ENCODE data around the gene CCDC6. TPM values are rescaled to one million over a fixed set of nuclear protein-coding genes. Genes with fewer than 3 reads are reported as not detected.
A peak's percentile ranks its signal among the peaks of the same experiment; 100 is the strongest.

Gene CCDC6
- total RNA-seq, 1 experiment from 2014 or later: 58.4 TPM

- no peak overlapping the region for H2AK5ac ChIP-seq (ENCODE audit: insufficient read length, low read length)
- peak overlapping the region in 2 of 3 experiments; percentile 49 to 70; a peak in 3 of 7 replicates for H3K27ac Mint-ChIP-seq
Measured at GRCh38 chr10:59808896-59809643, 97.3 kb downstream of the CCDC6 start.

More at GRCh38 chr10:59808896-59809643, 97.3 kb downstream of the CCDC6 start:
- Histone ChIP-seq H3K27ac (ENCODE audit: insufficient read length, low read depth, low read length) (no peak overlapping the region), H4K5ac (ENCODE audit: insufficient read length, low read depth, low read length) (no peak overlapping the region), H3T11ph (ENCODE audit: low read length) (no peak overlapping the region), H4K8ac (replicated peaks; ENCODE audit: insufficient read length, low read depth, low read length) (no peak overlapping the region), H2BK12ac (ENCODE audit: insufficient read length, low read depth, low read length) (no peak overlapping the region), H3K79me2 (ENCODE audit: insufficient read depth, low read length) (0 out of 2 replicates have a peak, but pooled peaks cover 3% of the 10 kb centered on the region), H3K23me2 (ENCODE audit: insufficient read length, low read depth, low read length, poor library complexity, severe bottlenecking) (no peaks in the 10 kb centered on the region), H2BK5ac (ENCODE audit: insufficient read length, low read length) (no peak overlapping the region), H3K4me2 (ENCODE audit: insufficient read depth, insufficient read length, low read length) (no peak overlapping the region), H2BK20ac (ENCODE audit: low read depth, low read length, poor library complexity, severe bottlenecking) (no peak overlapping the region), H3K14ac (ENCODE audit: insufficient read depth, low read length) (no peak overlapping the region), H3K27me3 (ENCODE audit: insufficient read depth, low read length) (no peaks in the 10 kb centered on the region), H3K18ac (ENCODE audit: insufficient read length, low read depth, low read length) (no peak overlapping the region), H3K56ac (ENCODE audit: insufficient read length, low read depth, low read length) (no peak overlapping the region), H2BK15ac (ENCODE audit: low read depth, low read length) (no peak overlapping the region), H2AFZ (ENCODE audit: low read length) (no peak overlapping the region), H3K9ac (ENCODE audit: extremely low read depth, insufficient read length, low read length) (no peak overlapping the region), H3K4me1 (ENCODE audit: insufficient read depth, low read length) (no peaks in the 10 kb centered on the region), H3K79me1 (ENCODE audit: insufficient read depth, low read depth, low read length, poor library complexity, severe bottlenecking) (no peaks in the 10 kb centered on the region), H4K20me1 (ENCODE audit: control insufficient read depth, insufficient read depth, insufficient read length) (no peaks in the 10 kb centered on the region), H3K4ac (ENCODE audit: low read depth, low read length) (no peak overlapping the region), H4K91ac (ENCODE audit: insufficient read length, low read depth, low read length) (no peak overlapping the region), H3K9me3 (ENCODE audit: control insufficient read depth, low read depth, low read length) (no peaks in the 10 kb centered on the region), H2BK120ac (ENCODE audit: low read depth, low read length, poor library complexity, severe bottlenecking) (no peak overlapping the region), H3K23ac (ENCODE audit: insufficient read length, low read depth, low read length) (no peak overlapping the region)
- peaks cover 59 to 88% (median 80%) of the 10 kb centered on the region in 3 experiments for H3K36me3 Mint-ChIP-seq (ENCODE audit: insufficient read depth in 1 of 3, low read depth in 3 of 3)
- DNase-seq: peak; percentile 74
- H3K27me3 Mint-ChIP-seq (ENCODE audit: low read depth): no peaks in the 10 kb centered on the region
- H3K9me3 Mint-ChIP-seq: peaks cover 0 to 4% of the 10 kb centered on the region in 2 experiments; a peak in 2 of 5 replicates
- TF ChIP-seq CTCF (conservative IDR thresholded peaks at IDR 0.05): peak; percentile 74
- peaks cover 12 to 14% of the 10 kb centered on the region in 2 experiments for H3K4me1 Mint-ChIP-seq
- no peak overlapping the region for H3K4me3 Mint-ChIP-seq
- WGBS (ENCODE audit: extremely low coverage, insufficient read length, low lambda C conversion rate): 100% methylated on average over 1 of the region's 5 CpGs
